HAP-1 (cell line): ENCODE measurements around the gene PITPNM3.
A peak's percentile ranks its signal among the peaks of the same experiment; 100 is the strongest.

Source experiments
- DNase-seq, 2 experiments: peaks; one replicate each; pipeline ENCODE4 v3.0.0-alpha.2; 2016 to 2020; ENCODE audit warnings: low spot score in 2 of 2
- H3K27me3 ChIP-seq: fragments of 250-450 bp; sonication (Bioruptor Pico); 2 replicates; pipeline ENCODE4 v1.5.1; 2020; ENCODE audit warnings: low read depth, mild to moderate bottlenecking, moderate library complexity
- H3K36me3 ChIP-seq: fragments of 250-450 bp; sonication (Bioruptor Pico); replicated peaks from 2 replicates; pipeline ENCODE4 v1.5.1; 2020; ENCODE audit warnings: mild to moderate bottlenecking
- H3K4me1 ChIP-seq: fragments of 250-450 bp; sonication (Bioruptor Pico); 2 replicates; pipeline ENCODE4 v1.5.1; 2020; ENCODE audit warnings: mild to moderate bottlenecking
- H3K4me3 ChIP-seq: fragments of 250-450 bp; sonication (Bioruptor Pico); 2 replicates; pipeline ENCODE4 v1.5.1; 2020; ENCODE audit warnings: mild to moderate bottlenecking, moderate library complexity
- H3K9me3 ChIP-seq: fragments of 250-450 bp; sonication (Bioruptor Pico); 2 replicates; pipeline ENCODE4 v1.5.1; 2020; ENCODE audit warnings: mild to moderate bottlenecking, moderate library complexity
- in situ Hi-C: fragments of 300-500 bp; cut with MboI; formaldehyde crosslinking; loops from 3 replicates; pipeline ENCODE4 v1.14.3; 2020; ENCODE audit warnings: low sequenced_read_pairs, inconsistent platforms, mixed read lengths

The PITPNM3 gene

DNA sequence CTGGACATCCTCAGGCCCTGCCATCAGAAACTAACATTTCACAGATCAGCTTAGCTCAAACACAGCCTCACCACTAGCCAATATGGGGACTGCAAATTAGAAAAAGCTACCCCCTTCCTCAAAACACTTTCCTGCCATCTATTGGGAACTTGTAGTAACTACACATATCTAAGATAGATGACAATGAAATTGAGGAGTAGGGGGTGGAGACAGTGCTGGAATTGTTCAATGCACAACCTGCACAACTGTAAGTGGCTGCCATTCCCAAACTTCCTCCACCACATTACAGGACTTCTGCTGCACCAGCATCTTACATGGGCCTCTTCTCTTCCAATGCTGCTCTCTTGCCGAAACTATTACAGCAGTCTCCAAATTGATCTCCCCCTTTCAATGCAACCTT lies 143.3 kb downstream of the PITPNM3 start:
- Histone ChIP-seq H3K4me1 (no peaks in the 10 kb centered on the region), H3K36me3 (no peaks in the 10 kb centered on the region), H3K27me3 (no peaks in the 10 kb centered on the region), H3K4me3 (no peak overlapping the region), H3K9me3 (no peaks in the 10 kb centered on the region)
- DNase-seq: peak in 1 of 2 experiments; percentile 34
- in situ Hi-C loops: no loop called here

DNA sequence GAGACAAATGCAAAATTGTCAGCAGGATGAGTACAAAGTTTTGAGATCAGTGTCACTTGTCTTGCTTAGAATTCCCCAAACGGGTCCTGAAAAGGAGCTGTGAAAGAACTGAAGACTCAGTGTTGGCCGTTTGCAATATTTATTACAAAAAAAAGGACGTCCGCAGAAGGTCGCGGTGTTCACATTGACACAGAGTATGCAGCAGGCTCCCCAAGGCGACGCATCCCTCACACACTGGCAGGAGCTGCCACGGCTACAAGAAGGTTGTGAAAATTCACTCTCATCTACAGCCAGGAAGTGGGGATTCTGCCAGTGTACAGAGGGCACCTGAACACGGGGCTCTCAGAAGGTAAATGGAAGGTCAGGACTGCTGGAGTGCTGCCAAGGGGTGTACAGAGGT lies 147.6 kb downstream of the PITPNM3 start:
- no peak for DNase-seq
- H3K27me3 ChIP-seq: no peaks in the 10 kb centered on the region
- no peaks in the 10 kb centered on the region for H3K4me1 ChIP-seq
- no peaks in the 10 kb centered on the region for H3K36me3 ChIP-seq
- H3K4me3 ChIP-seq: no peak overlapping the region
- H3K9me3 ChIP-seq: no peaks in the 10 kb centered on the region
- in situ Hi-C loops: no loop called here

- DNase-seq: no peak
- no peaks in the 10 kb centered on the region for H3K27me3 ChIP-seq
- H3K36me3 ChIP-seq: no peaks in the 10 kb centered on the region
- in situ Hi-C loops: no loop called here
- H3K4me1 ChIP-seq: no peaks in the 10 kb centered on the region
- H3K4me3 ChIP-seq: no peak overlapping the region
- H3K9me3 ChIP-seq: no peaks in the 10 kb centered on the region
Measured at GRCh38 chr17:6408276-6408675, 148.1 kb downstream of the PITPNM3 start.

DNA sequence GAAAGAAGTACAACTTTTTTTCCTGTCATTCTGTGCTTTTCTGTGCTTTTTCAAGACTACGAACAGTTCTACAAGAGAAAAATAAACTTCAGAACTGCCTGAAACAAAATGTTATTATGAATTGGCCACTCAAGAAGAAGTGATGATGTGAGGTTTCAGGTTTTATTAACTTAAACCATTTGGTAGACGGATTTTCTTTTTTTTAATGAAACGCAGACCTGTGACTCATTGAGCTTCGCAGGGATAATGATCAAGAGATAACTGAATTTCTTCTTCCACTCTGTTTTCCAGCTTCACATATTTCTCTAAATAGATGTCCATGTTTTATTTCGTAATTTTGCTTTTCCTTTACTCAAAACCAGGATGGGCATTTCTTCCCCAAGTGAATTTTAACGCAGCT lies 154.1 kb downstream of the PITPNM3 start:
- Histone ChIP-seq H3K4me1 (no peaks in the 10 kb centered on the region), H3K27me3 (peaks cover 4% of the 10 kb centered on the region; the same call in 1 of the 2 replicates), H3K4me3 (no peak overlapping the region), H3K9me3 (no peaks in the 10 kb centered on the region), H3K36me3 (no peaks in the 10 kb centered on the region)
- no peak for DNase-seq
- in situ Hi-C loops: no loop called here
